Measurements from ENCODE around the gene CD3G.
"Not testable (repeated sequence)": the region's sequence is repeated elsewhere in the genome, so short reads cannot be mapped to it uniquely, and the experiment has no call there.

The CD3G gene

GRCh38 chr11:118343981-118344515 is at the start of gene CD3G:
CD3G (plus strand) TSS chr11:118344344; CDS start chr11:118344424, 80 bp downstream.
- DNase-seq (ENCODE audit: extremely low read depth in 1 of 2, low read depth in 1 of 2): peak; percentile 53 to 71

- no peak for DNase-seq (ENCODE audit: extremely low read depth in 1 of 2, low read depth in 1 of 2)
These were observed 48.9 kb upstream of the CD3G start for GRCh38 chr11:118295199-118295598.

GRCh38 chr11:118295815-118296454 is 48.2 kb upstream of the CD3G start:
- DNase-seq (ENCODE audit: extremely low read depth in 1 of 2, low read depth in 1 of 2): no peak

- DNase-seq (ENCODE audit: extremely low read depth in 1 of 2, low read depth in 1 of 2): no peak
These were observed 42.4 kb upstream of the CD3G start for GRCh38 chr11:118301600-118302195.

GRCh38 chr11:118304227-118304567 is 39.9 kb upstream of the CD3G start:
- DNase-seq (ENCODE audit: extremely low read depth in 1 of 2, low read depth in 1 of 2): no peak

- peak; percentile 39 to 64 for DNase-seq (ENCODE audit: extremely low read depth in 1 of 2, low read depth in 1 of 2)
These were observed 39.4 kb upstream of the CD3G start, which contains the start of gene CD3E for GRCh38 chr11:118304568-118305248. CD3E (plus strand) TSS chr11:118304730; CDS start chr11:118304953, 223 bp downstream.

GRCh38 chr11:118305726-118306125 is 38.4 kb upstream of the CD3G start:
- no peak for DNase-seq (ENCODE audit: extremely low read depth in 1 of 2, low read depth in 1 of 2)

- no peak for DNase-seq (ENCODE audit: extremely low read depth in 1 of 2, low read depth in 1 of 2)
These were observed 37.6 kb upstream of the CD3G start for GRCh38 chr11:118306556-118306955.

- DNase-seq (ENCODE audit: extremely low read depth in 1 of 2, low read depth in 1 of 2): not testable (repeated sequence)
These were observed 35.1 kb upstream of the CD3G start for GRCh38 chr11:118308995-118309528.

GRCh38 chr11:118310271-118310670 is 33.9 kb upstream of the CD3G start:
- DNase-seq (ENCODE audit: extremely low read depth in 1 of 2, low read depth in 1 of 2): no peak

GRCh38 chr11:118310781-118311485 is 33.2 kb upstream of the CD3G start:
- DNase-seq (ENCODE audit: extremely low read depth in 1 of 2, low read depth in 1 of 2): no peak

- no peak for DNase-seq (ENCODE audit: extremely low read depth in 1 of 2, low read depth in 1 of 2)
These were observed 32.6 kb upstream of the CD3G start for GRCh38 chr11:118311518-118311917.

- no peak for DNase-seq (ENCODE audit: extremely low read depth in 1 of 2, low read depth in 1 of 2)
These were observed 31.8 kb upstream of the CD3G start for GRCh38 chr11:118312328-118312727.

GRCh38 chr11:118313242-118313641 is 30.9 kb upstream of the CD3G start:
- no peak for DNase-seq (ENCODE audit: extremely low read depth in 1 of 2, low read depth in 1 of 2)

GRCh38 chr11:118314988-118315411 is 29.1 kb upstream of the CD3G start:
- DNase-seq (ENCODE audit: extremely low read depth in 1 of 2, low read depth in 1 of 2): no peak

GRCh38 chr11:118318124-118318523 is 26.0 kb upstream of the CD3G start:
- no peak for DNase-seq (ENCODE audit: extremely low read depth in 1 of 2, low read depth in 1 of 2)

GRCh38 chr11:118318581-118319336 is 25.4 kb upstream of the CD3G start:
- no peak for DNase-seq (ENCODE audit: extremely low read depth in 1 of 2, low read depth in 1 of 2)

GRCh38 chr11:118319337-118319707 is 24.8 kb upstream of the CD3G start:
- no peak for DNase-seq (ENCODE audit: extremely low read depth in 1 of 2, low read depth in 1 of 2)

- DNase-seq (ENCODE audit: extremely low read depth in 1 of 2, low read depth in 1 of 2): no peak
These were observed 23.6 kb upstream of the CD3G start for GRCh38 chr11:118320515-118320914.

GRCh38 chr11:118321386-118322082 is 22.6 kb upstream of the CD3G start:
- DNase-seq (ENCODE audit: extremely low read depth in 1 of 2, low read depth in 1 of 2): no peak

Measured in stimulated activated CD8-positive, alpha-beta memory T cell treated with anti-CD3 and anti-CD28 coated beads, Interleukin-7, amount 100 ng/mL, for 48 hours (primary cell).